ENCODE measurements around the gene KPNA6.

DNA sequence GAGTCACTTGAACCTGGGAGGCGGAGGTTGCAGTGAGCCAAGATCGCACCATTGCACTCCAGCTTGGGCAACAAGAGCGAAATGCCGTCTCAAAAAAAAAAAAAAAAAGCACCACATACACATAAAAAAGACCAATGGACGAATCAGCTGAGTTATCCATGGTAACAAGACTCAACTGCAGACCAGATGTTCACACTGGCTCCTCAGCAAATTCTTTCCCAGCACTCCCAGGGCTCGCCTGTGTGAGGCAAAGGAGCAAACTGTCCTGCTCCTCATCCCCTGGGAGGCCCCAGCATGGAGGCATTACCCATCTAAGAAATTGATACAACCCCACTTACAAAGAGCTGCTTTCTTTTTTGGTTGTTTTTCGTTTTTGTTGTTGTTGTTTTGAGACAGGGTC lies 111.2 kb downstream of the KPNA6 start:
- TF ChIP-seq GABPA (IDR thresholded peaks at IDR 0.05; ENCODE audit: low read depth): no peak
- no peak for TF ChIP-seq CHD2 (IDR thresholded peaks at IDR 0.05; ENCODE audit: low read length, partially characterized antibody)
